NCI-H2107 treated with DMSO at 0.1 percent for 48 hours (cell line): Measurements from ENCODE around the gene ARSB.
"Not testable (repeated sequence)": the region's sequence is repeated elsewhere in the genome, so short reads cannot be mapped to it uniquely, and the experiment has no call there.

Source experiments
- DNase-seq: peaks from one replicate; lab custom pipeline; 2025; ENCODE audit not compliant: unreplicated experiment; lab: John Stamatoyannopoulos, UW

The ARSB gene

GRCh38 chr5:78756858-78757257, 228.3 kb downstream of the ARSB start:
- DNase-seq: no peak

- no peak for DNase-seq
Measured at GRCh38 chr5:78755822-78756429, 229.2 kb downstream of the ARSB start.

- no peak for DNase-seq
Measured at GRCh38 chr5:78754655-78755054, 230.5 kb downstream of the ARSB start.

- no peak for DNase-seq
Measured at GRCh38 chr5:78753093-78753531, 232.0 kb downstream of the ARSB start.

GRCh38 chr5:78751872-78752271, 233.2 kb downstream of the ARSB start:
- no peak for DNase-seq

GRCh38 chr5:78750281-78750680, 234.8 kb downstream of the ARSB start:
- no peak for DNase-seq

GRCh38 chr5:78747705-78748359, 237.3 kb downstream of the ARSB start:
- no peak for DNase-seq

- no peak for DNase-seq
Measured at GRCh38 chr5:78747055-78747454, 238.1 kb downstream of the ARSB start.

GRCh38 chr5:78746021-78746770, 238.9 kb downstream of the ARSB start:
- no peak for DNase-seq

- DNase-seq: no peak
Measured at GRCh38 chr5:78744951-78745534, 240.1 kb downstream of the ARSB start.

GRCh38 chr5:78741019-78741418, 244.1 kb downstream of the ARSB start:
- DNase-seq: no peak

GRCh38 chr5:78738693-78739300, 246.3 kb downstream of the ARSB start:
- DNase-seq: no peak

GRCh38 chr5:78738104-78738503, 247.0 kb downstream of the ARSB start:
- no peak for DNase-seq

GRCh38 chr5:78735834-78736463, 249.2 kb downstream of the ARSB start:
- no peak for DNase-seq

GRCh38 chr5:78734950-78735349, 250.2 kb downstream of the ARSB start:
- no peak for DNase-seq

- no peak for DNase-seq
Measured at GRCh38 chr5:78734094-78734845, 250.8 kb downstream of the ARSB start.

- not testable (repeated sequence) for DNase-seq
Measured at GRCh38 chr5:78732721-78733120, 252.4 kb downstream of the ARSB start.

GRCh38 chr5:78731884-78732283, 253.2 kb downstream of the ARSB start:
- no peak for DNase-seq

- DNase-seq: no peak
Measured at GRCh38 chr5:78730300-78731094, 254.6 kb downstream of the ARSB start.
